GM18873 (cell line): ENCODE data around the gene TCF15.

Source experiments
- ATAC-seq: cut with Tn5 transposase; IDR thresholded peaks from one replicate; pipeline ENCODE4 v1.9.1; 2021; ENCODE audit warnings: mild to moderate bottlenecking, moderate library complexity, moderate number of reproducible peaks; ENCODE audit not compliant: unreplicated experiment, low FRiP score

TCF15 gene

GRCh38 chr20:615514-615913, 5.4 kb upstream of the TCF15 start:
- ATAC-seq = no peak

- ATAC-seq = no peak
Observed at GRCh38 chr20:611843-612185, 1.7 kb upstream of the TCF15 start.

GRCh38 chr20:611047-611842, 1.1 kb upstream of the TCF15 start:
- ATAC-seq = no peak

GRCh38 chr20:609371-609964, 641 bp downstream of the TCF15 start:
- ATAC-seq = no peak

- ATAC-seq = no peak
Observed at GRCh38 chr20:608970-609369, 1.1 kb downstream of the TCF15 start.

GRCh38 chr20:607476-607875, 2.6 kb downstream of the TCF15 start:
- no peak for ATAC-seq

- ATAC-seq = no peak
Observed at GRCh38 chr20:605237-605636, 4.9 kb downstream of the TCF15 start.

- no peak for ATAC-seq
Observed at GRCh38 chr20:603116-603640, 6.9 kb downstream of the TCF15 start.

- ATAC-seq = no peak
Observed at GRCh38 chr20:602111-602970, 7.8 kb downstream of the TCF15 start.

- no peak for ATAC-seq
Observed at GRCh38 chr20:600736-601135, 9.4 kb downstream of the TCF15 start.

GRCh38 chr20:600141-600540, 10.0 kb downstream of the TCF15 start:
- ATAC-seq = no peak

- no peak for ATAC-seq
Observed at GRCh38 chr20:598133-598850, 11.8 kb downstream of the TCF15 start.

GRCh38 chr20:597560-597959, 12.5 kb downstream of the TCF15 start:
- ATAC-seq = no peak

GRCh38 chr20:595330-596308, 14.5 kb downstream of the TCF15 start:
- ATAC-seq = no peak

GRCh38 chr20:592506-592905, 17.6 kb downstream of the TCF15 start:
- no peak for ATAC-seq

GRCh38 chr20:591941-592340, 18.2 kb downstream of the TCF15 start:
- ATAC-seq = no peak

- no peak for ATAC-seq
Observed at GRCh38 chr20:588932-589672, 21.0 kb downstream of the TCF15 start.

- no peak for ATAC-seq
Observed at GRCh38 chr20:588476-588875, 21.6 kb downstream of the TCF15 start.

- ATAC-seq = no peak
Observed at GRCh38 chr20:584971-585301, 25.2 kb downstream of the TCF15 start.
